NCI-H345 treated with DMSO at 0.1 percent for 48 hours (cell line): Measurements from ENCODE around the gene APOB.

ENCODE experiments used
- DNase-seq: peaks from one replicate; lab custom pipeline; 2025; ENCODE audit not compliant: unreplicated experiment; lab: John Stamatoyannopoulos, UW

The APOB gene

GRCh38 chr2:21005700-21006422 is 38.0 kb downstream of the APOB start:
- no peak for DNase-seq

GRCh38 chr2:21005111-21005699 is 38.7 kb downstream of the APOB start:
- DNase-seq, result no peak

DNA sequence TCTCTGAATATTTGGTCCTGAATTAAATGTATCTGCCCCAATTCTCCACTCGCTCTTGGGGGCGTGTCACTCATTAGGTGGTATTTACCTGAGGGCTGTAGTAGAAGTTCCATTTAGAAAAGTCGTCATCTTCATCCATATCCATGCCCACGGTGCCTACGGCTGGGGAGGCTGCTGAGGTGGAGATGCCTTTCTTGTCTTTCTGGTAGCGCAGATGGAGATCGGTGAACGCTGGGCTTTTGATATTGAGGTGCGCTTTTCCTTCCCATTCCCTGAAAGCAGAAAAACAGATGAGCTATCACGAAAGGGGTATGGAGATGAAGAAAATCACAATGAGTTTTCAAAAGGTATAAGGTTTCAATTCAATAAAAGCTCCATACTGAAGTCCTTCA is 39.7 kb downstream of the APOB start:
- no peak for DNase-seq

DNA sequence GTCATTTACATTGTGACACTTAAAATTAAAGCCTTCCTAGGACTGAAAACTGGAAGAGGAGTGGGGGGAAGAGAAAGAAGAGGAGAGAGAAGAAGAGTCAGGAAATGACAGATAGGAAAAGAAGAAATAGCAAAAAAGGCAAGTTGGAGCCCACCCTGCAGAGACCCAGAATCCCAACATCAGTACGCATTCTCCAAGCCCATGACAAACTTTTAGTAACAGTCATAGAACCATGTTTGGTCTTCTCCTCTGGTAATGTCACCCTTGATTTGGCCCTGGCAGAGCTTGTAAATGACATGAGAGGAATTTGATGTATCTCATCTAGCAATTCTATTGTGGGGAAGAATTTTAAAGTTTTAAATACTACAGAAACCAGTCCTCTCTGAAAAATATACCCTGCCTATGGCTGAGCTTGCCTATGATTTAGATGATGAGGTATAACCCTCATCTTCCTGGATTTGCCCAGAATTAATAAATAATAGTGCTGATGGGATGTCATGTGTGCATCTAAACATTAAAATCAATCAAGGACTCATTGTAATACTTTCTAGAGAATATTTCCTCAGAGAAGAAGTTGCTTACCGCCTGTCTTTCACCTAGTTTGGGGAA is 40.2 kb downstream of the APOB start:
- DNase-seq, result no peak

DNA sequence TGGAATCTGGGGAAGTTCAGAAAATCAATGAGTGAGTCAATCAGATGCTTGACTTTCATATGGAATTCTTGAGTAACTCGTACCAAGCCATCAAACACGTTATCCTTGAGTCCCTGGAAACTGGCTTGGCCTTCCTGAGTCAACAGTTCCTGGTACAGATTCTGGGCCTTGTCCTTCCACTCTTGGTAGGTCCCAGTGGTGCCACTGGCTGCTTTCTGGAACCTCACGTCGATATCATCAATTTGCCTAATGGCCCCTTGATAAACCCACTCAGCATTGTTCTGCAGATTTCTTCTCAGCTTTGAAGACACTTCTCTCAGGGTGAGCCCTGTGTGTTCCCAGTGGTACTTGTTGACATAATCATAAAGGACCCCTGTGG is 41.1 kb downstream of the APOB start:
- no peak for DNase-seq

GRCh38 chr2:21001988-21002813 is 41.7 kb downstream of the APOB start:
- no peak for DNase-seq

DNA sequence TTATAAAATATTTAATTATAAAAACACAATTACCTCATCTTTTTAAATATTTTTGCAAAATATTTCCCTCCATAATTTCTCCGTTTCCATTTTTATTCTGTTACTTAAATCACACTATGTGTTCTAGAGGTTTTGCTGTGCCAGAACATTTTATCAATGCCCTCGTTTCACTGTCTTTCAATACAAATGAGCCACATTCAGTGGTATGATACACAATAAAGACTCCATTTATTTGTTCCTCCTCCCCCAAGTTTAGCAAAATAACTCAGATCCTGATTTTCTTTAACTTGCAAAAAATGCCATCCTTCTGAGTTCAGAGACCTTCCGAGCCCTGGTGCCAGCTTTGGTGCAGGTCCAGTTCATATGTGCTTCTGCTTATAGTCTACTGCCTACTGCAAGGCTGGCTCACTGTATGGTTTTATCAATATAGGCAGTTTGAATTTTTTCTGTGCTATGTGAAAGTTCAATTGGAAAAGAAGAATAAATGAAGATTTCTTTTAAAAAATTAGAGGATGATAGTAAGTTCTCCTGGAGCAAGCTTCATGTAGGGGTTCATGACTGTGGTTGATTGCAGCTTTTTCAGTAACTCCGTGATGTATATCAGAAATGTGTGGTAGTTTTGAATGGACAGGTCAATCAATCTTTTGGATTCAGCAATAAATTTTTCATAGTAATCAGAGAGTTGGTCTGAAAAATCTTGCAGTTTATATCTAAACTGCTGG is 42.5 kb downstream of the APOB start:
- DNase-seq, result no peak

DNA sequence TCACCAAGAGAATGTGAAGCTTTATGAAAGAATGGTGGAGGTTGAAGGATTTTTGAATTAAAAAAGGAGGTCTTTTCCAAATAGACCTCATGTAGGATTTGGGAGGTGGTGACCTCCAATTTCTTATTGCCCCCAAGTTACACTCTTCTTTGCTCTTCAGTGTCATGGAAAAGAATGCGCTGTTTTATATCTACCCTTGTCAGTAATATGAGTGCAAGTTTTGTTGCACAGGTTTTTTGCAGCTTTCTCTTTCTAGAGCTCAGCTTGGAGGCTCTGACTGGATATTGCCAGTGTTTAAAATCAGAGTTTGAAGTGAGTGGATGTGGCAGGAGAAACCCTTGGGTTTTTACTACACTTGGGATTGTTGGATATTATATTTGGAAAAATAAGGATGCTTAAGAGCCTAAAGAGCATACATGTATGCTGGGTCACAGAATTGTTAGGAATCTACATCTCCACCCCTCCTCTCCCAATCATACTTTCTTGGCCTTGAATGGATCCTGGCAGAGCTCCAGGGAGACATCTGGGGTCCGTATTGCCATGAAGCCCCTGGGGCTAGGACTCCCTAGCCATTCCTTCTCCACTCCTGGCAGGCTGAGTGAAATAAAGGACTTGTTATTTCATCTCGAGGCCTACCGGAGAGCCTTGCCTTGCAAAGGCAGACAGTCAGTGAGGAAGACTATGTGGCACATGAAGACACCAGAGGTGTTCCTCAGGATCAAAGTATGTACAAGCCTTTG is 43.8 kb downstream of the APOB start:
- no peak for DNase-seq

DNA sequence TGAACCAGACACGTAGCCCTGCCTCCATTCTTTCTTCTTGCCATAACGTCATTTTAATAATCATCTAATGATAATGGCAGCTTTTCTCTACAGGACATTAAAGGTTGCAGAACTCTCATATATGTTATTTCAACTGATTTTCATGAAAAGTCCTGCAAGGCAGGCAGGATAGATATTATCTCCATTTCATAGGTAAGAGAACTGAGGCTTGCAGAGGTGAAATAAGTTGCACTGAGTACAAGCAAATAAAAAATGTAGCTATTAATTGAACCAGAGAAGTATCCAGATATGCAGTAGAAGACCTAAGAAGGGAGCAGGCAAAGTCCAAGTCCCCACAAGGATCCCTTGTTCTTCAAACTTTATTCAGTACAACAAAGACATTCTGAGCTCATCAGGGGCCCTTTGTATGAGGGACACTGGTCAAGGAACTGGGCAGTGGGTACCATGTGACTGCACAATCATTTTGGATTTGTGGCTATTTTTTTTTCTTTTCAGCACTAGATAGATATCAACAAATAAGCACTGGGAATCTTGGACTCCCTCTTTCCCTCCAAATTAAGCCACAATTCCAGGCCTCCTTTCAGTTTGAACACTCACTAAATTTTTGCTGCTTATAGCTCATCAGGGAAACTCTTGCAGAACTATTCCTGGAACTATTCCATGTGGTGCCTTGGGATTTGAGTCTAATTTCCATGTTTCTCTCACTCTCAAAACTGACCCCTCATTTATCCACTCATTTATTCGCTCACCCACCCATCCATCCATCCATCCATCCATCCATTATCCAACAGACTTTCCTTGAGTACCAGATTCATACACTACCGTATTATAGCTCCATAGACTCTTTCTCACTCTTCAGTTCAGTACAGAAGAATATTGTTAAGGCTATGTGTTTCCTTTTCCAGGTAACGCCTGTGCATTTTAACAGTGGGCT is 44.6 kb downstream of the APOB start:
- no peak for DNase-seq

- DNase-seq, result no peak
These were observed 45.7 kb downstream of the APOB start for GRCh38 chr2:20997953-20998722.

DNA sequence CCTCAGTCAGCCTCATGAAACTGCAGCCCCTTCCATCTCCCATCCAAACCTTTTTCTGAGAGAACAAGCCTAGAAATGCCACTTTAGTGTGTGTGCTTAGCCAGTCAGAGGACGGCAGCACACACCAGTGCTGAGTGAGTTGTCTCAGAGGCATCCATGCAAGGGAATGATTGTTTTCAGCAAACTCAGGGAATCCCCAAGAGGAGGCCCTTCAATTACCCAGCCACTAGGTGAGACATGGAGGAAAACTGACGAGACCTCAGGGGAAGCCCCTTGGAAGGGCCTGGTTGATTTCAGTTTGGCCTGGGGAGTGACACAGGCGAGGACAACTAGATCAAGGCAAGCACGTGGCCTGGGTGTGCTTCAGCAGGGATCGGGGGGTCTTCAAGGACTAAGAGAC is 49.7 kb downstream of the APOB start:
- no peak for DNase-seq

DNA sequence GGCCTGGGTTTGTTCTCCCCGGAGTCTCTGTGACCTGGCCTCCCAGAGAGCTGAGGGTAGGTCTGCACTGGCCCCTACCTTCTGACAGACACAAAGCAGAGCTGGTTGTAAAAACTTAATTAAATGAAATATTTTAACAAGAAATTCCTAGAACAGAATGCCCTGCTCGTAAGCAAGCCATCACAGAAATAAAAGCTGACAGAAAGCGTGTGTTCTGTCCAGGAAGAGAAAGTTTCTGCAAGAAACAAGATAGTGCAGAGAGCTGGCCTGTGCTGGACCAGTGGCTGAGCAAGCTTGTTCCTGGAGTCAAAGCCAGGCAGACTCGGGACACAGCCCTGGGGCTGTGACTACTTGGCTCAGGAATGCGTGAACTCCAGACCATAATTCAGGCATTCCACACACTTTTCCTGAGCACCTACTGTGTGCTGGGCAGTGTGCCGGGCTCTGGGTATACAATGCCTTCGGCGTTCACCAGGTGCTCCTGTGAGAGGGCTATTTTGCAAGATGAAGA is 51.6 kb downstream of the APOB start:
- no peak for DNase-seq

DNA sequence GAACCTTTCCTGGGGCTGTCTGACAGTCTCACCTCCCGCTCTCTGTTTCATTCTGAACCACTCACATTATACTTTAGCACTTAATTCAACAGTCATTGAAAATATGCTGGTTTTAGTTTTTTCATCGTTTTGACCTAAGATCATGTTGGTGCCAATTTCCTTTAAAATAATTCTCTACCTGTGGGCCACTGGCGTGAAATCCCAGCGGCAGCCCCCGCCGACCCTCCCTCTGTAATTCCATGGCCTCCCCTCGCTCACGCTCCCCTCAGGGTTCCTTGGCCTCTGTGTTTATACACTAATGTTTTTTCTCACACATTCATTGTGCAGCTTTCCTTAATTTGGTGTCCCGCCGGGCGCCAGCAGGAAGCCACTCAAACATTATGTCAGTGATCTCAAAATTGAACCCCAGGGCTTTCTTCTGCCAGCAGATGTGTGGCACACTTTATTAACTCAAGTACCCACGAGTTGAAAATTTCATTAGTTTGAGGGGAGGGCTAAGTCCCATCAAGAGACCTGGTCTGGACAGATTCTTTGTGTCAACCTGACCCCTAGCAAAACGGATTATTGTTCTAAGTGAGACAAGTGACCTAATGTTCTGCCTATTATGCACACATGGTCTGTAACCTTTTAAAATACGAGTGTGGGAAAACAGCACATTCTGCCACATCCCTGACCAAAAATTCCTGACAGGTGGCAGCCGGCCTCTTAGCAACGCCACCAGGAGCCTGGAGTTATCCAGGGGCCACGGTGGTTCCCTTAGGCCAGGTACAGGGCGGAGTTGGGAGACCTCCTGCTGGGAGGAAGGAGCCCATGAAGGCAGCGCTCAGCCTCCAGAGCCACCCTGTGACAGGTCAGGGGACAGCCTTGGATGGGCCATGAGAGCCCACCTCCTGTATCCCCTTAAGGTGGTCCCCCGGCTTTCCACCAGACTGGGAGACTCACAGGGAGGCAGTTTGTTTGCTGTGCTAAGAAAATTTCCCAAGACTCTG is 53.1 kb downstream of the APOB start:
- peak; percentile 61 for DNase-seq

DNA sequence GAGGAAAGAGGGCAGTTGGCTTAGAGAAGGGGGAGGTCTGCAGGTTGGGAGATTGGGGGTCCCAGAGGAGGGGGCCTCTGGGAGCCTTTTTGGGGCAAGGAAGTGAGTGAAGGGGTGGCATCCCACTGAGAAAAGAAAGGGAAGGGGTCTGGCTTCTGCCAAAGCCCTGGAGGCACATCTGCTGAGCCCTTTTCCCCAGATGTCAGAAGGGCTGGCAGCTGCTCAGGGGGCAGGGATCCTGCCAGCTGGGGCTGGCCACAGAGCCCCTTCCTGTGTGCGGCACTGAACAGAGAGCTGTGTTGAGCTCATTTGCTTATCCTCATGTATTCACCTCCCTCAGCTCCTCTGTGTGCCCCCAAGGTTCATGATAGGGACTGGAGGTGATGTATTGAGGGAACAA is 54.5 kb downstream of the APOB start:
- DNase-seq, result no peak

DNA sequence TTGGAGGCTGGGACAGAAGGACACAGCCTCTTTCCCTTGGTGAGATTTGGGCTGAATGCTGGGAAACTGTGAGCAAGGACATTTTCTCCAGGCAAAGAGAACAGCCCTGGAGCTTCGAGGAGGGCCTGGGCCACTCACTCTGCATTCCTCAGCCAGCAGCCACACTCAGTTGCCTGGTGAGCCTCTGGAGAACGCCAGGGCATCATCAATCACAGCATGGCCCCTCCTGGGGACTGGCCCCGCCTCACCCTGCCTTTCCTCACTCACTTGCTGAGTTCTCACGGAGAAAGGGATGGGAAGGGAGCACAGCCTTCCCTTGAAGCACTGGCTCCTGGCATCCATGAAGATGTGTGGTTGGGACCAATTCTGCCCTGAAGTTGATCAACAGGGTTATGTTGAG is 55.0 kb downstream of the APOB start:
- DNase-seq, result no peak

GRCh38 chr2:20986024-20986939 is 57.6 kb downstream of the APOB start:
- DNase-seq, result no peak
